Liver (tissue), 9 donors: ENCODE data around the gene MARK2. TPM values are rescaled to one million over a fixed set of nuclear protein-coding genes. Genes with fewer than 3 reads are reported as not detected.

Experiments
- DNase-seq: peaks from one replicate; pipeline ENCODE4 v3.0.0-alpha.2; 2017; ENCODE audit warnings: low spot score
- H3K27ac ChIP-seq, 2 donors: one replicate each; pipeline ENCODE4 v1.7.0; 2013; ENCODE audit warnings: inconsistent platforms in 2 of 2, low read length in 2 of 2, control low read depth in 1 of 2, low read depth in 1 of 2, mild to moderate bottlenecking in 1 of 2
- H3K27me3 ChIP-seq, 4 donors: one replicate each; pipeline versions ENCODE4 v1.6.1 to v1.7.0; 2013; ENCODE audit warnings: low read length in 3 of 4, inconsistent platforms in 1 of 4, mild to moderate bottlenecking in 1 of 4, moderate library complexity in 1 of 4; ENCODE audit not compliant: control insufficient read depth in 4 of 4, insufficient read depth in 4 of 4
- H3K36me3 ChIP-seq, 4 donors: one replicate each; pipeline versions ENCODE4 v1.6.1 to v1.7.0; 2013; ENCODE audit warnings: low read length in 3 of 4, mild to moderate bottlenecking in 3 of 4, low read depth in 1 of 4, moderate library complexity in 1 of 4; ENCODE audit not compliant: control insufficient read depth in 4 of 4, insufficient read depth in 3 of 4
- H3K4me1 ChIP-seq, 4 donors: one replicate each; pipeline versions ENCODE4 v1.6.1 to v1.7.0; 2013; ENCODE audit warnings: low read length in 3 of 4, mild to moderate bottlenecking in 3 of 4, moderate library complexity in 1 of 4; ENCODE audit not compliant: control insufficient read depth in 4 of 4, insufficient read depth in 4 of 4
- H3K4me3 ChIP-seq, 3 donors: one replicate each; pipeline versions ENCODE4 v1.6.1 to v1.7.0; 2013; ENCODE audit warnings: low read length in 3 of 3, control low read depth in 1 of 3, low read depth in 1 of 3, mild to moderate bottlenecking in 1 of 3
- H3K9ac ChIP-seq, 2 donors: one replicate each; pipeline ENCODE4 v1.7.0; 2013; ENCODE audit warnings: low read length in 2 of 2, mild to moderate bottlenecking in 2 of 2, moderate library complexity in 2 of 2, control low read depth in 1 of 2, low read depth in 1 of 2
- H3K9me3 ChIP-seq, 4 donors: one replicate each; pipeline versions ENCODE4 v1.6.1 to v1.7.0; 2013; ENCODE audit warnings: low read length in 3 of 4; ENCODE audit not compliant: control insufficient read depth in 4 of 4
- EGR1 ChIP-seq, 2 donors: IDR thresholded peaks; 2 replicates each; pipeline ENCODE4 v1.6.1; 2016 to 2018; ENCODE audit warnings: antibody characterized with exemption in 2 of 2, low read depth in 2 of 2
- FOXA1 ChIP-seq: IDR thresholded peaks from 2 replicates; pipeline ENCODE4 v1.6.1; 2016; ENCODE audit warnings: antibody characterized with exemption
- FOXA2 ChIP-seq: IDR thresholded peaks from 2 replicates; pipeline ENCODE4 v1.6.1; 2016; ENCODE audit warnings: antibody characterized with exemption
- GABPA ChIP-seq, 2 donors: IDR thresholded peaks in 1 of 2; conservative IDR thresholded peaks in 1 of 2; 2 replicates each; pipeline ENCODE4 v1.6.1; 2016; ENCODE audit warnings: antibody characterized with exemption in 2 of 2, mild to moderate bottlenecking in 1 of 2, moderate library complexity in 1 of 2
- HNF4A ChIP-seq, 2 donors: conservative IDR thresholded peaks; 2 replicates each; pipeline ENCODE4 v1.6.1; 2016; ENCODE audit warnings: antibody characterized with exemption in 2 of 2, mild to moderate bottlenecking in 2 of 2
- MAX ChIP-seq: IDR thresholded peaks from 2 replicates; pipeline ENCODE4 v1.6.1; 2016; ENCODE audit warnings: antibody characterized with exemption
- NR2F2 ChIP-seq: IDR thresholded peaks from 2 replicates; pipeline ENCODE4 v1.6.1; 2016; ENCODE audit warnings: antibody characterized with exemption
- RAD21 ChIP-seq, 2 donors: IDR thresholded peaks; 2 replicates each; pipeline ENCODE4 v1.6.1; 2016; ENCODE audit warnings: antibody characterized with exemption in 2 of 2, mild to moderate bottlenecking in 2 of 2
- REST ChIP-seq: IDR thresholded peaks from 2 replicates; pipeline ENCODE4 v1.6.1; 2016; ENCODE audit warnings: antibody characterized with exemption, mild to moderate bottlenecking
- RXRA ChIP-seq, 2 donors: IDR thresholded peaks; 2 replicates each; pipeline ENCODE4 v1.6.1; 2017 to 2018; ENCODE audit warnings: antibody characterized with exemption in 2 of 2, mild to moderate bottlenecking in 1 of 2
- SP1 ChIP-seq: IDR thresholded peaks from 2 replicates; pipeline ENCODE4 v1.6.1; 2018; ENCODE audit warnings: antibody characterized with exemption, mild to moderate bottlenecking
- TAF1 ChIP-seq: conservative IDR thresholded peaks from 2 replicates; pipeline ENCODE4 v1.6.1; 2016; ENCODE audit warnings: antibody characterized with exemption, mild to moderate bottlenecking
- YY1 ChIP-seq: IDR thresholded peaks from 2 replicates; pipeline ENCODE4 v1.6.1; 2016; ENCODE audit warnings: antibody characterized with exemption, mild to moderate bottlenecking
- ZBTB33 ChIP-seq: IDR thresholded peaks from 2 replicates; pipeline ENCODE4 v1.6.1; 2016; ENCODE audit warnings: antibody characterized with exemption
- WGBS: extraction: QIAGEN DNeasy Blood & Tissue Kit; methylation state at CpG from one replicate; pipeline ENCODE4 v1.1.7; 2013; 5-methylcytosine and 5-hydroxymethylcytosine counted together
- polyA plus RNA-seq, 2 donors: library from polyadenylated mRNA; stranded (reverse) in 1 of 2; unstranded in 1 of 2; fragments of 200-250 nt in 1 of 2; fragments of >200 nt in 1 of 2; fragmentation: Nextera tagmentation in 1 of 2; extraction: Ambion mirVana in 1 of 2; gene quantifications; one replicate each; pipeline versions ENCODE4 v1.2.1 to v1.2.3, GENCODE V29; 2013 to 2015
- total RNA-seq, 2 donors: library from RNA; depleted of rRNA; stranded (reverse); fragments of >200 nt; gene quantifications; one replicate each; pipeline ENCODE4 v1.2.3, GENCODE V29; 2014
- donor health status: healthy.
- donor health status: healthy.
- donor health status: healthy.
- donor health status: healthy.
- donor health status: healthy.

The MARK2 gene
- total and polyA plus RNA-seq, 4 donors: 3.4 to 11.6 (median 8.0) TPM

- 92% methylated on average over 6 of the region's 6 CpGs for WGBS
- Histone ChIP-seq H3K4me1 (peaks cover 0 to 20% (median 11%) of the 10 kb centered on the region in 4 donors), H3K9ac (no peak overlapping the region), H3K9me3 (no peaks in the 10 kb centered on the region), H3K36me3 (no peaks in the 10 kb centered on the region), H3K27ac (no peak overlapping the region), H3K4me3 (no peak overlapping the region), H3K27me3 (no peaks in the 10 kb centered on the region)
- DNase-seq: no peak
- TF ChIP-seq RXRA (IDR thresholded peaks at IDR 0.05) (no peak), RAD21 (IDR thresholded peaks at IDR 0.05) (no peak), TAF1 (no peak), EGR1 (IDR thresholded peaks at IDR 0.05; ENCODE audit: low read depth in 2 of 2) (no peak), FOXA1 (no peak), FOXA2 (no peak)
These were observed 22.7 kb upstream of the MARK2 start for GRCh38 chr11:63816166-63816565.

- TF ChIP-seq MAX (no peak), GABPA (IDR thresholded peaks at IDR 0.05 in 1 of 2, conservative IDR thresholded peaks at IDR 0.05 in 1 of 2) (no peak), REST (no peak)
- H3K9ac ChIP-seq: no peak overlapping the region
- H3K4me1 ChIP-seq: peaks cover 0 to 20% (median 11%) of the 10 kb centered on the region in 4 donors
- H3K27me3 ChIP-seq: no peaks in the 10 kb centered on the region
- H3K36me3 ChIP-seq: peaks cover 0 to 2% (median 0%) of the 10 kb centered on the region in 4 donors
- no peak for DNase-seq
- H3K27ac ChIP-seq: no peak overlapping the region
- H3K4me3 ChIP-seq: no peak overlapping the region
- WGBS: 96% methylated on average over 3 of the region's 3 CpGs
- no peaks in the 10 kb centered on the region for H3K9me3 ChIP-seq
These were observed 22.2 kb upstream of the MARK2 start for GRCh38 chr11:63816732-63817131.

- peaks cover 0 to 4% (median 3%) of the 10 kb centered on the region in 4 donors for H3K36me3 ChIP-seq
- WGBS: 93% methylated on average over 27 of the region's 27 CpGs
- TF ChIP-seq REST (no peak), ZBTB33 (no peak), EGR1 (IDR thresholded peaks at IDR 0.05; ENCODE audit: low read depth in 2 of 2) (no peak), NR2F2 (no peak), RXRA (IDR thresholded peaks at IDR 0.05) (no peak), FOXA2 (no peak), YY1 (no peak), FOXA1 (no peak), SP1 (no peak), HNF4A (conservative IDR thresholded peaks at IDR 0.05) (no peak)
These were observed 21.0 kb upstream of the MARK2 start for GRCh38 chr11:63817758-63818498.

More at GRCh38 chr11:63817758-63818498, 21.0 kb upstream of the MARK2 start:
- no peaks in the 10 kb centered on the region for H3K9me3 ChIP-seq
- peaks cover 0 to 15% (median 7%) of the 10 kb centered on the region in 4 donors for H3K4me1 ChIP-seq
- no peaks in the 10 kb centered on the region for H3K27me3 ChIP-seq
- DNase-seq: no peak
- H3K4me3 ChIP-seq: no peak overlapping the region
- H3K27ac ChIP-seq: no peak overlapping the region
- H3K9ac ChIP-seq: no peak overlapping the region
